Activated CD4-positive, alpha-beta T cell treated with anti-CD3 and anti-CD28 coated beads, Interleukin-2, amount 10 ng/mL, durations not matched to agents 7 days and 5 days (primary cell): Measurements from ENCODE around the gene LGI4. TPM values are rescaled to one million over a fixed set of nuclear protein-coding genes. Genes with fewer than 3 reads are reported as not detected.
A peak's percentile ranks its signal among the peaks of the same experiment; 100 is the strongest.

Experiments
- CTCF ChIA-PET: fragments of 350-600 bp; sonication (Branson Sonifier 250); formaldehyde crosslinking; loops from one replicate; lab custom pipeline; 2021; ENCODE audit warnings: antibody characterized with exemption; lab: Charles Lee
- POLR2A ChIA-PET: fragments of 350-600 bp; sonication (Branson Sonifier 250); formaldehyde crosslinking; loops from one replicate; lab custom pipeline; 2021; ENCODE audit warnings: antibody characterized with exemption; lab: Charles Lee
- DNase-seq: peaks from one replicate; pipeline ENCODE4 v3.0.0-alpha.2; 2020
- H3K27ac Mint-ChIP-seq: one replicate; pipeline ENCODE4 v1.8.0; 2021; ENCODE audit warnings: mild to moderate bottlenecking, moderate library complexity, mixed read lengths
- H3K27me3 Mint-ChIP-seq: one replicate; pipeline ENCODE4 v1.8.0; 2021; ENCODE audit warnings: mixed read lengths
- H3K36me3 Mint-ChIP-seq: one replicate; pipeline ENCODE4 v1.8.0; 2021; ENCODE audit warnings: low read depth, mixed read lengths
- H3K4me1 Mint-ChIP-seq: one replicate; pipeline ENCODE4 v1.8.0; 2021; ENCODE audit warnings: mixed read lengths
- H3K4me3 Mint-ChIP-seq: one replicate; pipeline ENCODE4 v1.8.0; 2021; ENCODE audit warnings: mild to moderate bottlenecking, moderate library complexity, mixed read lengths
- H3K9me3 Mint-ChIP-seq: one replicate; pipeline ENCODE4 v1.8.0; 2021; ENCODE audit warnings: mixed read lengths
- total RNA-seq, 2 experiments: library from RNA; stranded (reverse); gene quantifications; one replicate each; pipeline ENCODE4 v1.2.3, GENCODE V29; 2021

LGI4 gene
- total RNA-seq, 2 experiments from 2014 or later = 0.37 to 0.40 TPM

- H3K27me3 Mint-ChIP-seq = no peaks in the 10 kb centered on the region
- H3K27ac Mint-ChIP-seq = peak overlapping the region; percentile 87
- H3K4me1 Mint-ChIP-seq = peaks cover 51% of the 10 kb centered on the region
- H3K9me3 Mint-ChIP-seq = peaks cover 39% of the 10 kb centered on the region
- ChIA-PET CTCF (interaction anchor here (1.6 to 3.2 kb wide), 2 partner anchors 12 to 15 kb away, joined by 4 to 14 read pairs; partner anchors contain the start of gene FXYD5), POLR2A (no interaction called here)
- no peak overlapping the region for H3K4me3 Mint-ChIP-seq
- no peak for DNase-seq
- H3K36me3 Mint-ChIP-seq = peaks cover 93% of the 10 kb centered on the region
Observed at GRCh38 chr19:35168196-35168595, 33.3 kb upstream of the LGI4 start.

- DNase-seq = peak; percentile 27
- Mint-ChIP-seq H3K4me3 (no peak overlapping the region), H3K27me3 (no peaks in the 10 kb centered on the region), H3K9me3 (peaks cover 44% of the 10 kb centered on the region), H3K27ac (peak overlapping the region; percentile 91), H3K36me3 (peaks cover 93% of the 10 kb centered on the region), H3K4me1 (peaks cover 51% of the 10 kb centered on the region)
- ChIA-PET CTCF (interaction anchor here (1.6 to 3.2 kb wide), 2 partner anchors 12 to 14 kb away, joined by 4 to 14 read pairs; partner anchors contain the start of gene FXYD5), POLR2A (no interaction called here)
Observed at GRCh38 chr19:35167251-35168119, 32.6 kb upstream of the LGI4 start.

- POLR2A ChIA-PET = no interaction called here
- CTCF ChIA-PET = interaction anchor here (0.6 to 3.2 kb wide), 2 partner anchors 13 to 23 kb away, joined by 4 to 14 read pairs; partner anchors contain the start of genes FXYD5 and FXYD7
- H3K9me3 Mint-ChIP-seq = peaks cover 48% of the 10 kb centered on the region
- H3K27ac Mint-ChIP-seq = peak overlapping the region; percentile 91
- DNase-seq = no peak
- peak overlapping the region; percentile 32 for H3K4me3 Mint-ChIP-seq
- peaks cover 95% of the 10 kb centered on the region for H3K36me3 Mint-ChIP-seq
- no peaks in the 10 kb centered on the region for H3K27me3 Mint-ChIP-seq
- H3K4me1 Mint-ChIP-seq = peaks cover 51% of the 10 kb centered on the region
Observed at GRCh38 chr19:35166100-35167063, 31.5 kb upstream of the LGI4 start.

GRCh38 chr19:35165200-35166058 lies 30.6 kb upstream of the LGI4 start:
- POLR2A ChIA-PET = no interaction called here
- DNase-seq = no peak
- peaks cover 98% of the 10 kb centered on the region for H3K36me3 Mint-ChIP-seq
- peaks cover 51% of the 10 kb centered on the region for H3K9me3 Mint-ChIP-seq
- CTCF ChIA-PET = interaction anchor here (3.2 kb wide), 1 partner anchor 12 kb away, joined by 14 read pairs; the partner anchor contains the start of gene FXYD5
- peaks cover 48% of the 10 kb centered on the region for H3K4me1 Mint-ChIP-seq
- H3K4me3 Mint-ChIP-seq = no peak overlapping the region
- H3K27me3 Mint-ChIP-seq = no peaks in the 10 kb centered on the region
- H3K27ac Mint-ChIP-seq = peak overlapping the region; percentile 63

- Mint-ChIP-seq H3K9me3 (peaks cover 51% of the 10 kb centered on the region), H3K36me3 (peaks cover 98% of the 10 kb centered on the region), H3K4me3 (no peak overlapping the region), H3K27ac (no peak overlapping the region), H3K27me3 (no peaks in the 10 kb centered on the region), H3K4me1 (peaks cover 44% of the 10 kb centered on the region)
- ChIA-PET POLR2A (no interaction called here), CTCF (interaction anchor here (0.7 kb wide), 1 partner anchor 680 kb away, joined by 3 read pairs; no protein-coding TSS in a partner anchor)
- DNase-seq = no peak
Observed at GRCh38 chr19:35164418-35164817, 29.6 kb upstream of the LGI4 start.

GRCh38 chr19:35162471-35163326 lies 27.8 kb upstream of the LGI4 start:
- ChIA-PET POLR2A (interaction anchor here (0.6 kb wide), 1 partner anchor 18 kb away, joined by 3 read pairs; no protein-coding TSS in a partner anchor), CTCF (interaction anchor here (0.7 to 2.9 kb wide), 4 partner anchors 9 to 21 kb away, joined by 3 to 10 read pairs (median 8); partner anchors contain the start of genes FXYD5 and FXYD7)
- Mint-ChIP-seq H3K4me3 (no peak overlapping the region), H3K9me3 (peaks cover 51% of the 10 kb centered on the region), H3K27ac (no peak overlapping the region), H3K27me3 (no peaks in the 10 kb centered on the region), H3K36me3 (peaks cover 100% of the 10 kb centered on the region), H3K4me1 (peaks cover 50% of the 10 kb centered on the region)
- DNase-seq = no peak

- no peaks in the 10 kb centered on the region for H3K27me3 Mint-ChIP-seq
- H3K9me3 Mint-ChIP-seq = peaks cover 47% of the 10 kb centered on the region
- H3K27ac Mint-ChIP-seq = peak overlapping the region; percentile 16
- no peak for DNase-seq
- ChIA-PET POLR2A (no interaction called here), CTCF (interaction anchor here (0.6 to 2.9 kb wide), 6 partner anchors 8 to 25 kb away, joined by 3 to 10 read pairs (median 4); partner anchors contain the start of gene FXYD5)
- no peak overlapping the region for H3K4me3 Mint-ChIP-seq
- H3K36me3 Mint-ChIP-seq = peaks cover 100% of the 10 kb centered on the region
- H3K4me1 Mint-ChIP-seq = peaks cover 50% of the 10 kb centered on the region
Observed at GRCh38 chr19:35161434-35161743, 26.5 kb upstream of the LGI4 start.

GRCh38 chr19:35160629-35161433 lies 26.0 kb upstream of the LGI4 start:
- H3K4me1 Mint-ChIP-seq = peaks cover 51% of the 10 kb centered on the region
- no peak for DNase-seq
- ChIA-PET POLR2A (no interaction called here), CTCF (interaction anchor here (0.7 to 2.4 kb wide), 4 partner anchors 12 to 25 kb away, joined by 3 to 10 read pairs (median 4); no protein-coding TSS in a partner anchor)
- H3K9me3 Mint-ChIP-seq = peaks cover 42% of the 10 kb centered on the region
- no peaks in the 10 kb centered on the region for H3K27me3 Mint-ChIP-seq
- no peak overlapping the region for H3K27ac Mint-ChIP-seq
- H3K36me3 Mint-ChIP-seq = peaks cover 100% of the 10 kb centered on the region
- no peak overlapping the region for H3K4me3 Mint-ChIP-seq

- Mint-ChIP-seq H3K4me3 (no peak overlapping the region), H3K27ac (no peak overlapping the region), H3K27me3 (no peaks in the 10 kb centered on the region), H3K4me1 (peaks cover 48% of the 10 kb centered on the region), H3K9me3 (peaks cover 31% of the 10 kb centered on the region), H3K36me3 (peaks cover 99% of the 10 kb centered on the region)
- ChIA-PET CTCF (interaction anchor here (0.6 kb wide), 1 partner anchor 109 kb away, joined by 3 read pairs; the partner anchor contains the start of gene USF2), POLR2A (interaction anchor here (0.6 kb wide), 1 partner anchor 852 kb away, joined by 3 read pairs; no protein-coding TSS in a partner anchor)
- no peak for DNase-seq
Observed at GRCh38 chr19:35159606-35160005, 24.7 kb upstream of the LGI4 start.

GRCh38 chr19:35157431-35157830 lies 22.6 kb upstream of the LGI4 start:
- Mint-ChIP-seq H3K36me3 (peaks cover 78% of the 10 kb centered on the region), H3K9me3 (peaks cover 12% of the 10 kb centered on the region), H3K27ac (no peak overlapping the region), H3K4me1 (peaks cover 62% of the 10 kb centered on the region), H3K4me3 (peak overlapping the region; percentile 100), H3K27me3 (no peaks in the 10 kb centered on the region)
- POLR2A ChIA-PET = no interaction called here
- CTCF ChIA-PET = interaction anchor here (0.7 to 0.8 kb wide), 2 partner anchors 8 to 56 kb away, joined by 3 read pairs; no protein-coding TSS in a partner anchor
- no peak for DNase-seq
